A549 (cell line): ENCODE data around the gene LGALS7. TPM values are rescaled to one million over a fixed set of nuclear protein-coding genes. Genes with fewer than 3 reads are reported as not detected.
"Not testable (repeated sequence)": the region's sequence is repeated elsewhere in the genome, so short reads cannot be mapped to it uniquely, and the experiment has no call there.

Experiments
- ATAC-seq, 2 experiments: fragments of 200-7000 bp in 1 of 2; fragments of >200 bp in 1 of 2; cut with Nextera tagmentation in 1 of 2; cut with Tn5 transposase in 1 of 2; 3 replicates each; pipeline versions ENCODE4 v1.8.0 to v1.9.1; 2018 to 2020; ENCODE audit warnings: mild to moderate bottlenecking in 1 of 2, moderate library complexity in 1 of 2
- CTCF ChIA-PET: fragments of 300-600 bp; sonication (Branson Sonifier 250); formaldehyde crosslinking; extraction: SDS; loops from one replicate; lab custom pipeline; 2021; ENCODE audit warnings: antibody characterized with exemption, inconsistent platforms; lab: Yijun Ruan, JAX
- POLR2A ChIA-PET: fragments of 350-600 bp; formaldehyde crosslinking; extraction: SDS; loops from one replicate; lab custom pipeline; 2021; ENCODE audit warnings: antibody characterized with exemption, inconsistent platforms; lab: Yijun Ruan, JAX
- DNase-seq, 2 experiments: peaks; one replicate each; pipeline versions ENCODE4 v3.0.0 to v3.0.0-alpha.2; 2011 to 2016; ENCODE audit warnings: low read depth in 1 of 2, low spot score in 1 of 2
- FAIRE-seq: peaks from 2 replicates; lab custom pipeline; 2011; peaks lifted over from hg19 to GRCh38; lab: Jason Lieb, UNC
- H3K27ac ChIP-seq, 2 experiments: fragments of >200 bp; sonication (Bioruptor Twin); formaldehyde crosslinking; 3 replicates each; pipeline ENCODE4 v1.5.1; 2016 to 2017
- H3K4me1 ChIP-seq: fragments of >200 bp; sonication (Bioruptor Twin); formaldehyde crosslinking; 3 replicates; pipeline ENCODE4 v1.6.1; 2016
- H3K4me2 ChIP-seq: fragments of >200 bp; sonication (Bioruptor Twin); formaldehyde crosslinking; 3 replicates; pipeline ENCODE4 v1.6.1; 2016
- H3K4me3 ChIP-seq: fragments of >200 bp; sonication (Bioruptor Twin); formaldehyde crosslinking; 3 replicates; pipeline ENCODE4 v1.5.1; 2016
- H3K9me3 ChIP-seq: fragments of >200 bp; sonication (Bioruptor Twin); formaldehyde crosslinking; 3 replicates; pipeline ENCODE4 v1.6.1; 2016
- CBX2 ChIP-seq: fragments of 200-600 bp; sonication (generic); IDR thresholded peaks from 2 replicates; pipeline ENCODE4 v1.6.1; 2016; ENCODE audit warnings: low read depth, mild to moderate bottlenecking, borderline replicate concordance
- CHD4 ChIP-seq: fragments of 200-600 bp; sonication (generic); IDR thresholded peaks from 2 replicates; pipeline ENCODE4 v1.6.1; 2016; ENCODE audit warnings: antibody characterized with exemption, mild to moderate bottlenecking, borderline replicate concordance
- ESRRA ChIP-seq: fragments of 150-350 bp; IDR thresholded peaks from 2 replicates; pipeline ENCODE4 v1.6.1; 2014; ENCODE audit warnings: mild to moderate bottlenecking, low read length, borderline replicate concordance
- FOSB ChIP-seq: fragments of 250-450 bp; sonication (Bioruptor Pico); IDR thresholded peaks from 2 replicates; pipeline ENCODE4 v1.5.0; 2020; ENCODE audit warnings: mild to moderate bottlenecking, moderate library complexity
- FOSL2 ChIP-seq, 2 experiments: fragments of 450-650 bp in 1 of 2; fragments of >200 bp in 1 of 2; sonication (Bioruptor Twin) in 1 of 2; formaldehyde crosslinking; IDR thresholded peaks; 2 replicates each; pipeline versions ENCODE4 v1.5.0 to v1.6.1; 2016 to 2020; ENCODE audit warnings: mild to moderate bottlenecking in 1 of 2, moderate library complexity in 1 of 2
- HOXB13 ChIP-seq: fragments of 250-450 bp; sonication (Bioruptor Pico); IDR thresholded peaks from 2 replicates; pipeline ENCODE4 v1.5.0; 2020; ENCODE audit warnings: low read depth, mild to moderate bottlenecking, moderate library complexity
- KDM5A ChIP-seq: fragments of 200-600 bp; sonication (generic); IDR thresholded peaks from 2 replicates; pipeline ENCODE4 v1.6.1; 2016; ENCODE audit warnings: antibody characterized with exemption, mild to moderate bottlenecking
- NFE2L2 ChIP-seq: fragments of 150-350 bp; conservative IDR thresholded peaks from 2 replicates; pipeline ENCODE4 v1.6.1; 2014; ENCODE audit warnings: low read length
- PHF8 ChIP-seq: fragments of 200-600 bp; sonication (generic); IDR thresholded peaks from 2 replicates; pipeline ENCODE4 v1.6.1; 2016; ENCODE audit warnings: low read depth, mild to moderate bottlenecking, antibody characterized with exemption, moderate library complexity, borderline replicate concordance
- POLR2A ChIP-seq: IDR thresholded peaks from 2 replicates; pipeline ENCODE4 v1.6.1; 2012; ENCODE audit warnings: mild to moderate bottlenecking, low read length
- RNF2 ChIP-seq: fragments of 200-600 bp; sonication (generic); IDR thresholded peaks from 2 replicates; pipeline ENCODE4 v1.6.1; 2016; ENCODE audit warnings: low read depth, mild to moderate bottlenecking, antibody characterized with exemption, moderate library complexity, borderline replicate concordance
- TFCP2L1 ChIP-seq: fragments of 250-450 bp; sonication (Bioruptor Pico); IDR thresholded peaks from 2 replicates; pipeline ENCODE4 v1.5.0; 2021; ENCODE audit warnings: mild to moderate bottlenecking
- TP53 ChIP-seq: fragments of 250-450 bp; sonication (Bioruptor Pico); IDR thresholded peaks from 2 replicates; pipeline ENCODE4 v1.5.0; 2021; ENCODE audit warnings: mild to moderate bottlenecking, moderate library complexity
- WGBS: methylation state at CpG from one replicate; pipeline ENCODE4 v1.1.6; 2017; ENCODE audit errors: missing lambda C conversion rate; 5-methylcytosine and 5-hydroxymethylcytosine counted together
- polyA minus RNA-seq: library from RNA; depleted of rRNA, polyadenylated mRNA; stranded (reverse); fragments of >200 nt; gene quantifications from 2 replicates; pipeline ENCODE4 v1.2.3, GENCODE V29; 2011; rRNA and poly(A)+ RNA removed
- polyA plus RNA-seq, 4 experiments: library from polyadenylated mRNA; depleted of rRNA in 3 of 4; stranded (reverse); fragments of >200 nt; fragmentation: RNase III in 1 of 4; extraction: RNeasy Plus Mini Kit Qiagen cat#74134 plus additional on column Dnase treatment in 1 of 4; gene quantifications; 2 replicates in 3 of 4; 3 replicates in 1 of 4; pipeline ENCODE4 v1.2.3, GENCODE V29; 2011 to 2017
- TF ChIP-seq, protein P1 (sequence below): IDR thresholded peaks from 2 replicates; pipeline ENCODE4 v1.6.1; 2012
- TF ChIP-seq, protein P2 (sequence below): fragments of 150-350 bp; IDR thresholded peaks from 2 replicates; pipeline ENCODE4 v1.6.1; 2014; ENCODE audit warnings: low read depth, mild to moderate bottlenecking, low read length
- TF ChIP-seq, protein P3 (sequence below): IDR thresholded peaks from 2 replicates; pipeline ENCODE4 v1.6.1; 2012
- TF ChIP-seq, protein P4 (sequence below): fragments of 250-450 bp; sonication (Bioruptor Pico); IDR thresholded peaks from 2 replicates; pipeline ENCODE4 v1.5.0; 2020; ENCODE audit warnings: low read depth, mild to moderate bottlenecking, moderate library complexity

LGALS7 gene
- polyA plus RNA-seq (2011; rRNA removed) (not detected in 2 replicates), polyA plus RNA-seq (2017; fragmentation: RNase III; extraction: RNeasy Plus Mini Kit Qiagen cat#74134 plus additional on column Dnase treatment) (not detected in 3 replicates), polyA minus RNA-seq (not detected in 2 replicates)
- 0.19 TPM in 1 of 2 replicates, not detected in the other for polyA plus RNA-seq (2012; cell fraction: cytosol; rRNA removed)
- polyA plus RNA-seq (2012; cell fraction: nucleus; rRNA removed): not detected in 2 replicates

DNA sequence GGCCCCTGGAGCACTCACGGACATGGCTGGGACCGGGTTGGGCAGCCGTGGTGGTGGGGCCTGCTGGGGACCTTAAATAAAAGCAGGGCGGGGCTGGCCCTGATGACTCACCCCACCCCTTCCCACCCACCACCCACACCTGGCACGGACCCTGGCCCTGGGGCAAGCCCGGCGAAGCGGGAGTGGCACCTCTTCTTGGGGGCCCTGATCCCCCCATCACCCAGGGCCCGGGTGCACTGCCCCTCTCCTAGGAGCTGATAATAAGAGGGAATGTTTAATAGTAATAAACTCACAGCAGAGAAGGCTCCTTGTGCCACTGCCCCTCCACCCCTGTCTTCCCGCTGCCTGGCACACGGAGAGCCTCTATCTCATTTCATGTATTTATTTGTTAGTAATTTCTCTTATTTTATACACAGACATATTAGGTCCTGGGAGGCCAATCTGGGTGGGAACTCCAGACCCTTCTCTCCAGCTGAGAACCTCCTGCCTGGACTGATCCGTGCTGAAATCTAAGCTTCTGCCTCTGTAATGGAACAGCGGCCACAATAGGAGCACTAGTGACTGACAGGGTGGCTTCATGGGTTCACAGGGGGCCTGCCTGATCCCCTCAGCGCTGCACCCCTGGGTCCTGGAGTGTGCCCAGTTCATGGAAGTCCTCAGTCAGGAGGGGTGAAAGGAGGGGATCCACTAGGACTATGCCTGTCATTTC, at the start of gene LGALS7:
Gene LGALS7 (minus strand): TSS at position 49 of the 709 bp plus-strand sequence. CDS start 25 bp downstream, at position 24.
- TF ChIP-seq, protein P1, sequence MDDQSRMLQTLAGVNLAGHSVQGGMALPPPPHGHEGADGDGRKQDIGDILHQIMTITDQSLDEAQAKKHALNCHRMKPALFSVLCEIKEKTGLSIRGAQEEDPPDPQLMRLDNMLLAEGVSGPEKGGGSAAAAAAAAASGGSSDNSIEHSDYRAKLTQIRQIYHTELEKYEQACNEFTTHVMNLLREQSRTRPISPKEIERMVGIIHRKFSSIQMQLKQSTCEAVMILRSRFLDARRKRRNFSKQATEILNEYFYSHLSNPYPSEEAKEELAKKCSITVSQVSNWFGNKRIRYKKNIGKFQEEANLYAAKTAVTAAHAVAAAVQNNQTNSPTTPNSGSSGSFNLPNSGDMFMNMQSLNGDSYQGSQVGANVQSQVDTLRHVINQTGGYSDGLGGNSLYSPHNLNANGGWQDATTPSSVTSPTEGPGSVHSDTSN: no peak
- no peak for TF ChIP-seq RNF2
- CTCF ChIA-PET: interaction anchor here (0.8 to 1.0 kb wide), 2 partner anchors 20 to 77 kb away, joined by 3 read pairs; no protein-coding TSS in a partner anchor
- Histone ChIP-seq H3K4me1 (peaks cover 7% of the 10 kb centered on the region; the same call in 1 of the 3 replicates), H3K27ac (peak within 1 kb of the TSS in 1 of 2 experiments; percentile 21; a peak in 4 of 6 replicates), H3K4me3 (no peak within 1 kb of the TSS), H3K9me3 (no peaks in the 10 kb centered on the region), H3K4me2 (no peak within 1 kb of the TSS)
- 0 out of 6 replicates have a peak, but pooled peaks of 1 of the 2 experiments have one; percentile 2 for ATAC-seq
- WGBS: 76% methylated on average over 9 of the region's 14 CpGs
- DNase-seq: no peak
- POLR2A ChIA-PET: no interaction called here
- FAIRE-seq: peak; percentile 18

DNA sequence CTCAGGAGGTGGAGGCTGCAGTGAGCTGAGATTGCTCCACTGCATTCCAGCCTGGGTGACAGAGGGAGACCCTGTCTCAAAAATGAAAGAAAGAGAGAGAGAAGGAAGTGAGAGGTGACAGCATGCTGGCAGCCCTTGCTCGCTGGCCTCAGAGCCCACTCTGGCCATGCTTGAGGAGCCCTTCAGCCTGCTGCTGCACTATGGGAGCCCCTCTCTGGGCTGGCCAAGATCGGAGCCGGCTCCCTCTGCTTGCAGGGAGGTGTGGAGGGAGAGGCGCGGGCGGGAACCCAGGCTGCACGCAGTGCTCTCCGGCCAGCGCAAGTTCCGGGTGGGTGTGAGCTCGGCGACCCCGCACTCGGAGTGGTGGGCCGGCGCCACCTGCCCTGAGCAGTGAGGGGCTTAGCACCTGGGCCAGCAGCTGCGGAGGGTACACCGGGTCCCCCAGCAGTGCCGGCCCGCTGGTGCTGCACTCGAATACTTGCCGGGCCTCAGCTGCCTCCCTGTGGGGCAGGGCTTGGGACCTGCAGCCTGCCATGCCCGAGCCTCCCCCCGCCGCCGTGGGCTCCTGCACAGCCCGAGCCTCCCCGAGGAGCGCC, 48.0 kb upstream of the LGALS7 start:
- not testable (repeated sequence) for DNase-seq, H3K27ac ChIP-seq, H3K4me2 ChIP-seq, H3K4me3 ChIP-seq, H3K9me3 ChIP-seq, FAIRE-seq
- peak in 1 of 2 experiments; percentile 27; a peak in 3 of 6 replicates for ATAC-seq
- POLR2A ChIA-PET: interaction anchor here (1.7 kb wide), 1 partner anchor 10 kb away, joined by 11 read pairs; the partner anchor contains the start of gene ECH1
- 97% methylated on average over 28 of the region's 29 CpGs for WGBS
- CTCF ChIA-PET: interaction anchor here (0.8 to 4.0 kb wide), 7 partner anchors 9 to 109 kb away, joined by 3 to 20 read pairs (median 4); partner anchors contain the start of genes ECH1, MRPS12 and SARS2
- peaks cover 13% of the 10 kb centered on the region for H3K4me1 ChIP-seq

DNA sequence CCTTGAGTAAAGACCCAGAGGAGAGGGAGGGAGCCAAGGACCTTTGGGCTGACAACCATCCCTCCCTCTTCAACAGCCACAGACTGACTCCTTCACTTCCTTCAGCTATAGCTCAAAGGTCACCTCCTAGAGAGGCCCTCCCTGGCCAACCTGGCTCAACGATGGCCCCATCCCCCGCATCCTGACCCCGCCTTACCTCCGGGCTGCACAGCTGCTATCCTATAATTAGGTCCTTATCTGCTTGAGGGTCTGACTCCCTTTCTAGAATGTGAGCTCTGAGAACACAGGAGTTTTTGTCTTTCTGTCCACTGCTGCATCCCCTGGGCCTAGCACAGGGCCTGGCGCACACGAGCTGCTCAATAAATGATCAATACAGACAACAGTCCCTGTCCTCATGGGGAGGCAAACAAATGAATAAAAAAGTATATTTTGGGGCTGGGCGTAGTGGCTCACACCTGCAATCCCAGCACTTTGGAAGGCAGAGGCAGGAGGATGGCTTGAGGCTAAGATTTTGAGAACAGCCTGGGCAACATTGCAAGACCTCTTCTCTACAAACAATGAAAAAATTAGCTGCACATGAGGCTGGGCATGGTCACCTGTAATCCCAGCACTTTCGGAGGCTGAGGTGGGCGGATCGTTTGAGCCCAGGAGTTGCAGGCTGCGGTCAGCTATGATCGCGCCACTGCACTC, 46.1 kb upstream of the LGALS7 start:
- peaks cover 13% of the 10 kb centered on the region for H3K4me1 ChIP-seq
- CTCF ChIA-PET: interaction anchor here (0.7 to 4.0 kb wide), 10 partner anchors 9 to 417 kb away, joined by 3 to 20 read pairs (median 3); partner anchors contain the start of genes ECH1, FAM98C, MRPS12 and SARS2
- H3K4me2 ChIP-seq: peak overlapping the region; percentile 48
- FAIRE-seq: peak; percentile 65
- H3K4me3 ChIP-seq: no peak overlapping the region
- DNase-seq: no peak
- TF ChIP-seq PHF8 (no peak), NFE2L2 (no peak), TP53 (CRISPR knock-in tag) (no peak), CBX2 (no peak), FOSB (CRISPR knock-in tag) (no peak), TFCP2L1 (CRISPR knock-in tag) (no peak), POLR2A (no peak), HOXB13 (CRISPR knock-in tag) (no peak), ESRRA (no peak), FOSL2 (IDR thresholded peaks at IDR 0.05) (no peak), FOSL2 (CRISPR knock-in tag; IDR thresholded peaks at IDR 0.05) (no peak), KDM5A (no peak), CHD4 (no peak)
- TF ChIP-seq, protein P2, sequence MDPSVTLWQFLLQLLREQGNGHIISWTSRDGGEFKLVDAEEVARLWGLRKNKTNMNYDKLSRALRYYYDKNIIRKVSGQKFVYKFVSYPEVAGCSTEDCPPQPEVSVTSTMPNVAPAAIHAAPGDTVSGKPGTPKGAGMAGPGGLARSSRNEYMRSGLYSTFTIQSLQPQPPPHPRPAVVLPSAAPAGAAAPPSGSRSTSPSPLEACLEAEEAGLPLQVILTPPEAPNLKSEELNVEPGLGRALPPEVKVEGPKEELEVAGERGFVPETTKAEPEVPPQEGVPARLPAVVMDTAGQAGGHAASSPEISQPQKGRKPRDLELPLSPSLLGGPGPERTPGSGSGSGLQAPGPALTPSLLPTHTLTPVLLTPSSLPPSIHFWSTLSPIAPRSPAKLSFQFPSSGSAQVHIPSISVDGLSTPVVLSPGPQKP: no peak
- TF ChIP-seq, protein P3, sequence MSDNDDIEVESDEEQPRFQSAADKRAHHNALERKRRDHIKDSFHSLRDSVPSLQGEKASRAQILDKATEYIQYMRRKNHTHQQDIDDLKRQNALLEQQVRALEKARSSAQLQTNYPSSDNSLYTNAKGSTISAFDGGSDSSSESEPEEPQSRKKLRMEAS: no peak
- TF ChIP-seq, protein P4, sequence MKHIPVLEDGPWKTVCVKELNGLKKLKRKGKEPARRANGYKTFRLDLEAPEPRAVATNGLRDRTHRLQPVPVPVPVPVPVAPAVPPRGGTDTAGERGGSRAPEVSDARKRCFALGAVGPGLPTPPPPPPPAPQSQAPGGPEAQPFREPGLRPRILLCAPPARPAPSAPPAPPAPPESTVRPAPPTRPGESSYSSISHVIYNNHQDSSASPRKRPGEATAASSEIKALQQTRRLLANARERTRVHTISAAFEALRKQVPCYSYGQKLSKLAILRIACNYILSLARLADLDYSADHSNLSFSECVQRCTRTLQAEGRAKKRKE (CRISPR knock-in tag): no peak
- H3K27ac ChIP-seq: peak overlapping the region in 1 of 2 experiments; percentile 7; a peak in 4 of 6 replicates
- ATAC-seq: peak; percentile 14 to 23; a peak in 3 of 6 replicates
- 76% methylated on average over 13 of the region's 13 CpGs for WGBS
- H3K9me3 ChIP-seq: no peaks in the 10 kb centered on the region
- POLR2A ChIA-PET: interaction anchor here (1.2 to 1.4 kb wide), 2 partner anchors 12 to 30 kb away, joined by 5 to 7 read pairs; partner anchors contain the start of gene ECH1
